Measurements from ENCODE around the gene SPG11. TPM values are rescaled to one million over a fixed set of nuclear protein-coding genes. Genes with fewer than 3 reads are reported as not detected.

SPG11 gene
- total and polyA plus RNA-seq, 10 of the 15 experiments (the other 5 are each of a cell fraction or from before 2014, with no cell fraction given), result 22.1 to 85.1 (median 47.2) TPM

DNA sequence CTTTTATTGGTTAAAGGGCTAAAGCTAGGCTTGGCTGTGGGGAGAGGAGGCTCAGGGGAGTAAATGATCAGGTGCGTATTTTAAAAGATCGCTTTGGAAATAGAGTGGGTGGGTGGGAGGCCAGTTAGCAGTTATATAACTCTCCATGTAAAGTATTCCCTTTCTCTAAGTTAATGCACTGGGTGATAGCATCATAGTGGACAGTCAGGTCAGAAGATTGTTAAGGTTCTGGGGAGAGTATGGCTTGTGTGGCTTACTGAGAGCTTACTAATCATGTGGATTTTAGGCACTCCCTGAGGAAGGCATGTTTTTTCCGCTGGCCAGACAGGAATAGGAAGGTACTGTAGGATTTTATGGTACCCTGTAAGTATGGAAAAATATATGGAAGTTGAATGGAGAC is 132.8 kb downstream of the SPG11 start:
- Histone ChIP-seq H3K79me2 (ENCODE audit: control insufficient read depth, insufficient read depth, low read length) (no peaks in the 10 kb centered on the region; the same call in 1 of the 2 replicates), H3K9ac (ENCODE audit: control insufficient read depth, insufficient read depth, low read length) (no peak overlapping the region), H4K20me1 (ENCODE audit: control insufficient read depth, insufficient read depth) (no peaks in the 10 kb centered on the region), H3K27me3 (replicated peaks in 1 of 2; ENCODE audit: control insufficient read depth in 2 of 2, insufficient read depth in 2 of 2, low read length in 1 of 2) (no peaks in the 10 kb centered on the region), H2AFZ (ENCODE audit: control insufficient read depth, low read depth, low read length) (no peak overlapping the region), H3K36me3 (ENCODE audit: control insufficient read depth in 2 of 2, insufficient read depth in 2 of 2, low read length in 1 of 2) (no peaks in the 10 kb centered on the region), H3K4me3 (no peak overlapping the region), H3K4me1 (ENCODE audit: control insufficient read depth, insufficient read depth, low read length) (peaks cover 2% of the 10 kb centered on the region; the same call in 1 of the 2 replicates), H3K4me2 (ENCODE audit: control insufficient read depth, insufficient read depth) (no peak overlapping the region), H3K9me3 (replicated peaks; ENCODE audit: control insufficient read depth, insufficient read depth, low read length) (no peaks in the 10 kb centered on the region), H3K27ac (ENCODE audit: control insufficient read depth, insufficient read depth) (no peak overlapping the region)
- FAIRE-seq, result no peak
- RAD21 ChIA-PET (ENCODE audit: unreplicated experiment), result interaction anchor here (0.7 kb wide), 1 partner anchor 16 kb away, joined by 3 read pairs; no protein-coding TSS in a partner anchor
- no peak for ATAC-seq
- CTCF ChIA-PET, result interaction anchor here (1.7 kb wide), 1 partner anchor 15 kb away, joined by 5 read pairs; no protein-coding TSS in a partner anchor
- TF ChIP-seq FOS (IDR thresholded peaks at IDR 0.05; ENCODE audit: borderline replicate concordance, extremely low read depth, insufficient read length) (no peak), SMAD1 (IDR thresholded peaks at IDR 0.05; ENCODE audit: low read depth, partially characterized antibody) (no peak), ZBED1 (IDR thresholded peaks at IDR 0.05; ENCODE audit: borderline replicate concordance) (no peak), CEBPB (IDR thresholded peaks at IDR 0.05; ENCODE audit: borderline replicate concordance in 1 of 2, low read depth in 2 of 2, low read length in 2 of 2) (no peak), BCL11A (IDR thresholded peaks at IDR 0.05; ENCODE audit: low read depth, low read length) (no peak), IKZF1 (conservative IDR thresholded peaks at IDR 0.05) (no peak), SRF (IDR thresholded peaks at IDR 0.05; ENCODE audit: low read depth in 2 of 2, low read length in 2 of 2) (no peak), ZNF622 (IDR thresholded peaks at IDR 0.05) (no peak)
- TF ChIP-seq, protein P1, sequence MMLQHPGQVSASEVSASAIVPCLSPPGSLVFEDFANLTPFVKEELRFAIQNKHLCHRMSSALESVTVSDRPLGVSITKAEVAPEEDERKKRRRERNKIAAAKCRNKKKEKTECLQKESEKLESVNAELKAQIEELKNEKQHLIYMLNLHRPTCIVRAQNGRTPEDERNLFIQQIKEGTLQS (IDR thresholded peaks at IDR 0.05; ENCODE audit: borderline replicate concordance, extremely low read depth, low read depth, low read length), result no peak
- POLR2A ChIA-PET, result no interaction called here
- DNase-seq (ENCODE audit: low read depth, low spot score), result no peak
- 98% methylated on average over 3 of the region's 3 CpGs for WGBS (ENCODE audit: insufficient coverage, insufficient replicate concordance, low lambda C conversion rate, missing lambda C conversion rate)
- BruUV-seq (replicated peaks), result no TSS peak
- intact Hi-C loops (cut with micrococcal nuclease; ENCODE audit: unreplicated experiment), result no loop called here
- SMC1A ChIA-PET (ENCODE audit: uncharacterized antibody, unreplicated experiment), result no interaction called here
- in situ Hi-C loops (cut with MboI), result no loop called here
